PC-3 (cell line): Measurements from ENCODE around the gene ZSWIM7. TPM values are rescaled to one million over a fixed set of nuclear protein-coding genes. Genes with fewer than 3 reads are reported as not detected.

Source experiments
- ATAC-seq: fragments of 200-7000 bp; cut with Tn5 transposase; 2 replicates; pipeline ENCODE4 v1.9.1; 2020; ENCODE audit warnings: mild to moderate bottlenecking, moderate library complexity
- BruUV-seq: library from RNA; stranded (reverse); fragments of 400-500 nt; replicated peaks from 2 replicates; lab custom pipeline; 2021; lab: Mats Ljungman, UMichigan
- CTCF ChIA-PET: fragments of 300-600 bp; sonication (Branson Sonifier 250); formaldehyde crosslinking; loops from one replicate; lab custom pipeline; 2022; ENCODE audit warnings: antibody characterized with exemption; lab: Charles Lee
- POLR2A ChIA-PET: fragments of 300-600 bp; sonication (Branson Sonifier 250); formaldehyde crosslinking; loops from one replicate; lab custom pipeline; 2022; ENCODE audit warnings: antibody characterized with exemption; ENCODE audit not compliant: unreplicated experiment; lab: Charles Lee
- DNase-seq: peaks from one replicate; pipeline ENCODE4 v3.0.0-alpha.2; 2015
- H2AFZ ChIP-seq: fragments of 300-600 bp; sonication (generic); 2 replicates; pipeline ENCODE4 v1.6.0; 2016; ENCODE audit warnings: antibody characterized with exemption, low read length
- H3F3A ChIP-seq: fragments of 300-600 bp; sonication (generic); one replicate; pipeline ENCODE4 v1.6.0; 2017; ENCODE audit warnings: antibody characterized with exemption, low read length, control low read depth, mild to moderate bottlenecking; ENCODE audit not compliant: unreplicated experiment
- H3K27ac ChIP-seq: fragments of 300-600 bp; sonication (generic); 2 replicates; pipeline ENCODE4 v1.5.1; 2016; ENCODE audit warnings: mild to moderate bottlenecking, low read length
- H3K27me3 ChIP-seq: fragments of 300-600 bp; sonication (generic); 2 replicates; pipeline ENCODE4 v1.6.1; 2016; ENCODE audit warnings: low read length, mixed read lengths
- H3K36me3 ChIP-seq: fragments of 300-600 bp; sonication (generic); 2 replicates; pipeline ENCODE4 v1.6.1; 2016; ENCODE audit warnings: low read depth, mixed run types, low read length, mixed read lengths
- H3K4me1 ChIP-seq: fragments of 300-600 bp; sonication (generic); 2 replicates; pipeline ENCODE4 v1.5.1; 2016; ENCODE audit warnings: low read length; ENCODE audit not compliant: insufficient read depth
- H3K4me2 ChIP-seq: fragments of 300-600 bp; sonication (generic); 2 replicates; pipeline ENCODE4 v1.6.0; 2016; ENCODE audit warnings: low read length
- H3K4me3 ChIP-seq: fragments of 300-600 bp; sonication (generic); 2 replicates; pipeline ENCODE4 v1.5.1; 2016; ENCODE audit warnings: mild to moderate bottlenecking, low read length, mixed read lengths
- H3K79me2 ChIP-seq: fragments of 300-600 bp; sonication (generic); 2 replicates; pipeline ENCODE4 v1.6.1; 2017; ENCODE audit warnings: low read length, mixed read lengths
- H3K9ac ChIP-seq: fragments of 300-600 bp; sonication (generic); 2 replicates; pipeline ENCODE4 v1.6.0; 2016; ENCODE audit warnings: mild to moderate bottlenecking, low read length
- H3K9me2 ChIP-seq: fragments of 300-600 bp; sonication (generic); replicated peaks from 2 replicates; pipeline ENCODE4 v1.6.1; 2016; ENCODE audit warnings: mixed run types, low read length, mixed read lengths
- H3K9me3 ChIP-seq: fragments of 300-600 bp; sonication (generic); 2 replicates; pipeline ENCODE4 v1.6.1; 2016; ENCODE audit warnings: low read length, mixed read lengths
- H4K20me1 ChIP-seq: fragments of 300-600 bp; sonication (generic); 2 replicates; pipeline ENCODE4 v1.6.1; 2016; ENCODE audit warnings: low read length, mixed read lengths
- EZH2 ChIP-seq: fragments of 300-600 bp; sonication (generic); IDR thresholded peaks from one replicate; pipeline ENCODE4 v1.6.1; 2017; ENCODE audit warnings: antibody characterized with exemption, mild to moderate bottlenecking, low read length; ENCODE audit not compliant: unreplicated experiment
- EZH2phosphoT487 ChIP-seq: fragments of 300-600 bp; sonication (generic); IDR thresholded peaks from 2 replicates; pipeline ENCODE4 v1.6.1; 2018; ENCODE audit warnings: mild to moderate bottlenecking, antibody characterized with exemption, low read length, borderline replicate concordance
- intact Hi-C: fragments of 100-400 bp; cut with micrococcal nuclease; formaldehyde crosslinking; loops from 2 replicates; pipeline ENCODE4 v1.9.0; 2023
- total RNA-seq: library from RNA; depleted of rRNA; stranded (reverse); fragments of >200 nt; gene quantifications from 2 replicates; pipeline ENCODE4 v1.2.3, GENCODE V29; 2014
- TF ChIP-seq, protein P1 (sequence below): fragments of 300-600 bp; sonication (generic); conservative IDR thresholded peaks from 2 replicates; pipeline ENCODE4 v1.5.1; 2017; ENCODE audit warnings: antibody characterized with exemption, low read depth, mild to moderate bottlenecking, low read length

Gene ZSWIM7
- total RNA-seq, 1 experiment from 2014 or later: 97.6 TPM

DNA sequence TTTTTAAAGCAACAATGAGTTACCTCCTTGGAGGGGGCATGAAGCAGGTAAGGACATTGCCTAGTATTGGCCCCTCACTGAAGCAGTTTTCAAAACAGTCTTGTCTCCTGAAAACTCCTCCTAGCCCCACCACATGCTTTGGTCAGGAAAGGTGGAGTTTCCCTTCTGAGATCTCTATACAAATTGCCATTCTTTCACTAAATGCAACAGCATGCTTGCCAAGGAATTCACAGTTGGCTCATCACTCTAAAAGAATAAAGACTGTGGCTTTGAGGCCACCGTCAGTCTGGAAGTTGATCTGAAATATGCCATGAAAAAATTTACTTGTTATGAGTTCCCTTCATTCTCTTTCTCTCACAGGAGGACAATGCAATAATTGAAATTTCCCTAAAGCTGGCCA is 4.3 kb upstream of the ZSWIM7 start:
- ATAC-seq: no peak
- H3K36me3 ChIP-seq: peaks cover 80% of the 10 kb centered on the region

DNA sequence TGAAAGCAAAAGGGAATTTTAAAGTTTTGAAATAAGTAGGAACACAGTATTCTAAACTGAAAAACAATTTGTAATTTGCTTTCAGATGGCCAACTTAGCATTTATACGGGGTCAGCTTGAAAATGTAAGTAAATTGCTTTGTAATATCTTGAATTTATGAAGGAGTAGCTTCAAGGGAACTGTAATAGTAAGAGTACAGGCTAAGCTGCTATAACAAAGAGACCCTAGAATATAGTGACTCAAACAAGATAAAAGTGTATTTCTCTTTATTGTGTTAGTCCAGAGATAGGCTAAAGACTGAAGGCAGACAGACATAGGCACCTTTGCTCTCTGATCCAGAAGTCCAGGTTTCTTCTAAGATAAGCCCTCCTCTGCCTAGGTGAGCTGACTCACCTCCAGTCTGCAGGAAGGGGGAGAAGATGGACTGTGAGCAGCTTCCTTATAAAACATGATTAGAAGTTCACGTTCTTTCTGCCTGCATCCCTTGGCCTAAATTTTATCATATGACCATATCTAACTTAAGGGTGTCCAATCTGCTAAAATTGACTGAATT is 3.3 kb upstream of the ZSWIM7 start:
- H3F3A ChIP-seq: no peaks in the 10 kb centered on the region
- DNase-seq (peak; percentile 30), ATAC-seq (no peak)
- no peaks in the 10 kb centered on the region for H3K27me3 ChIP-seq
- ChIA-PET CTCF (no interaction called here), POLR2A (no interaction called here)
- intact Hi-C loops: no loop called here
- no peaks in the 10 kb centered on the region for H3K9me2 ChIP-seq
- peaks cover 85% of the 10 kb centered on the region for H3K79me2 ChIP-seq
- 0 out of 2 replicates have a peak overlapping the region, but pooled peaks have one; percentile 2 for H3K4me3 ChIP-seq
- TF ChIP-seq EZH2phosphoT487 (no peak), EZH2 (no peak)
- TF ChIP-seq, protein P1, sequence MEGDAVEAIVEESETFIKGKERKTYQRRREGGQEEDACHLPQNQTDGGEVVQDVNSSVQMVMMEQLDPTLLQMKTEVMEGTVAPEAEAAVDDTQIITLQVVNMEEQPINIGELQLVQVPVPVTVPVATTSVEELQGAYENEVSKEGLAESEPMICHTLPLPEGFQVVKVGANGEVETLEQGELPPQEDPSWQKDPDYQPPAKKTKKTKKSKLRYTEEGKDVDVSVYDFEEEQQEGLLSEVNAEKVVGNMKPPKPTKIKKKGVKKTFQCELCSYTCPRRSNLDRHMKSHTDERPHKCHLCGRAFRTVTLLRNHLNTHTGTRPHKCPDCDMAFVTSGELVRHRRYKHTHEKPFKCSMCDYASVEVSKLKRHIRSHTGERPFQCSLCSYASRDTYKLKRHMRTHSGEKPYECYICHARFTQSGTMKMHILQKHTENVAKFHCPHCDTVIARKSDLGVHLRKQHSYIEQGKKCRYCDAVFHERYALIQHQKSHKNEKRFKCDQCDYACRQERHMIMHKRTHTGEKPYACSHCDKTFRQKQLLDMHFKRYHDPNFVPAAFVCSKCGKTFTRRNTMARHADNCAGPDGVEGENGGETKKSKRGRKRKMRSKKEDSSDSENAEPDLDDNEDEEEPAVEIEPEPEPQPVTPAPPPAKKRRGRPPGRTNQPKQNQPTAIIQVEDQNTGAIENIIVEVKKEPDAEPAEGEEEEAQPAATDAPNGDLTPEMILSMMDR: no peak
- peak overlapping the region; percentile 89 for H3K4me2 ChIP-seq
- no peak overlapping the region for H3K27ac ChIP-seq
- H3K36me3 ChIP-seq: peaks cover 70% of the 10 kb centered on the region
- H3K4me1 ChIP-seq: peaks cover 31% of the 10 kb centered on the region
- H2AFZ ChIP-seq: no peak overlapping the region
- no peak overlapping the region for H3K9ac ChIP-seq
- H3K9me3 ChIP-seq: no peaks in the 10 kb centered on the region
- H4K20me1 ChIP-seq: peaks cover 64% of the 10 kb centered on the region
- no TSS peak for BruUV-seq

More for the DNA sequence above, 4.3 kb upstream of the ZSWIM7 start:
- Histone ChIP-seq H3K4me3 (no peak overlapping the region), H3K27ac (no peak overlapping the region), H4K20me1 (peaks cover 74% of the 10 kb centered on the region), H3K9me3 (no peaks in the 10 kb centered on the region), H3K27me3 (no peaks in the 10 kb centered on the region), H3K79me2 (peaks cover 89% of the 10 kb centered on the region), H3K9me2 (no peaks in the 10 kb centered on the region), H3F3A (no peaks in the 10 kb centered on the region), H3K4me1 (peaks cover 24% of the 10 kb centered on the region), H3K9ac (no peak overlapping the region), H3K4me2 (no peak overlapping the region), H2AFZ (no peak overlapping the region)
- no peak for DNase-seq
- POLR2A ChIA-PET: no interaction called here
- intact Hi-C loops: no loop called here
- no TSS peak for BruUV-seq
- TF ChIP-seq, protein P1: no peak
- TF ChIP-seq EZH2phosphoT487 (no peak), EZH2 (no peak)
- CTCF ChIA-PET: no interaction called here

DNA sequence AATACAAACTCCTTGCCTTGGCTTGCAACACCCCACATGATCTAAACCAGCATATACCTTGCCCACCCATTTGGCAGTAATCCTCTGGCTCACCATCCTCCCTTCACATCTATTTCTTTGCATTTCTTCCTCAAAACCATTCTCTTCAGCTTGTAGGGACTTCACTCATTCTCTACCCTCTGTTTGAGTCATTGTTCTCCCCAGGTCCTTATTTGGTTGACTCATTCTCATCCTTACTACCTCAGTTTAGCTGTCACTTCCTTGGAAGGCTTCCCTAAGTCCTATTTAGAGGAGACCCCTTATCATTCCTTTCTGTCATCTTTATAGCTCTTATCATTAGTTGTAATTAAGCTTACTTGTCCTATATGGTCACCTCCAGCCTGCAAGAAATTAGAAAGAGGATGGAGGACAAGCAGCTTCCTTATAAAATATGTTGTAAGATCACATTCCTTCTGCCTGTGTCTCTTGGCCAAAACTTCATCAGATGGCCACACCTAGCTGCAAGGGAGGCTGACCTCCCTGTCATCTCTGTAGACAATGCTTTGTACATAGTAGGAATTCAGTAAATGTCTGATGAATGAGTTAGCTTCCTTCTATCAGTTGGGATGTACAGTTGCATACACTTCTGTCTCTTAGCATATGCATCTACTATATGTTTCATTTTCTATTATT is 1.9 kb upstream of the ZSWIM7 start:
- Histone ChIP-seq H3K4me2 (peak overlapping the region; percentile 89), H3K4me1 (peaks cover 38% of the 10 kb centered on the region), H3K9me3 (no peaks in the 10 kb centered on the region), H3K27me3 (no peaks in the 10 kb centered on the region), H3K4me3 (peak overlapping the region; percentile 94), H2AFZ (no peak overlapping the region), H3K9me2 (no peaks in the 10 kb centered on the region), H3F3A (no peaks in the 10 kb centered on the region), H4K20me1 (peaks cover 53% of the 10 kb centered on the region), H3K9ac (peak overlapping the region; percentile 92), H3K79me2 (peaks cover 87% of the 10 kb centered on the region), H3K27ac (no peak overlapping the region), H3K36me3 (peaks cover 55% of the 10 kb centered on the region)
- no TSS peak for BruUV-seq
- ChIA-PET POLR2A (interaction anchor here (0.6 kb wide), 2 partner anchors 59 to 1248 kb away, joined by 4 read pairs; no protein-coding TSS in a partner anchor), CTCF (no interaction called here)
- TF ChIP-seq EZH2phosphoT487: no peak
- TF ChIP-seq, protein P1: no peak
- TF ChIP-seq EZH2: no peak
- peak; percentile 68 for DNase-seq
- intact Hi-C loops: no loop called here
- no peak for ATAC-seq
